Trophoblast cell (in vitro differentiated cells and primary cell): ENCODE data around the gene TRERF1.

Experiments
- DNase-seq, 2 donors: peaks; one replicate each; pipeline ENCODE4 v3.0.0-alpha.2; 2016
- H2AFZ ChIP-seq: 2 replicates; pipeline ENCODE4 v1.6.1; 2013; ENCODE audit warnings: low read length, moderate library complexity, mild to moderate bottlenecking; ENCODE audit not compliant: insufficient read depth, poor library complexity
- H2AK5ac ChIP-seq: 2 replicates; pipeline ENCODE4 v1.6.1; 2013; ENCODE audit warnings: mild to moderate bottlenecking, low read length
- H2BK120ac ChIP-seq: 2 replicates; pipeline ENCODE4 v1.6.1; 2013; ENCODE audit warnings: low read length, mild to moderate bottlenecking, moderate library complexity; ENCODE audit not compliant: insufficient read depth, poor library complexity
- H2BK12ac ChIP-seq: 2 replicates; pipeline ENCODE4 v1.6.1; 2013; ENCODE audit warnings: mild to moderate bottlenecking, low read length, moderate library complexity
- H2BK5ac ChIP-seq: 2 replicates; pipeline ENCODE4 v1.6.1; 2013; ENCODE audit warnings: low read length, low read depth, moderate library complexity, mild to moderate bottlenecking; ENCODE audit not compliant: poor library complexity
- H3K14ac ChIP-seq: 2 replicates; pipeline ENCODE4 v1.6.1; 2013; ENCODE audit warnings: mild to moderate bottlenecking, low read length
- H3K18ac ChIP-seq: 2 replicates; pipeline ENCODE4 v1.6.1; 2013; ENCODE audit warnings: mild to moderate bottlenecking, low read length
- H3K23ac ChIP-seq: 2 replicates; pipeline ENCODE4 v1.6.1; 2013; ENCODE audit warnings: low read length
- H3K27ac ChIP-seq: 2 replicates; pipeline ENCODE4 v1.5.1; 2013; ENCODE audit warnings: low read depth, mild to moderate bottlenecking, inconsistent platforms, low read length, moderate library complexity
- H3K27me3 ChIP-seq: 2 replicates; pipeline ENCODE4 v1.6.1; 2013; ENCODE audit warnings: inconsistent platforms, mild to moderate bottlenecking, low read length, moderate library complexity; ENCODE audit not compliant: insufficient read depth
- H3K36me3 ChIP-seq, 2 experiments: 1 replicate in 1 of 2; 2 replicates in 1 of 2; pipeline ENCODE4 v1.6.1; 2013; ENCODE audit warnings: low read length in 2 of 2, mild to moderate bottlenecking in 2 of 2, moderate library complexity in 1 of 2; ENCODE audit not compliant: insufficient read depth in 2 of 2, control insufficient read depth in 1 of 2
- H3K4ac ChIP-seq: 2 replicates; pipeline ENCODE4 v1.6.1; 2013; ENCODE audit warnings: low read depth, mild to moderate bottlenecking, low read length, moderate library complexity
- H3K4me1 ChIP-seq, 2 experiments: 1 replicate in 1 of 2; 2 replicates in 1 of 2; pipeline ENCODE4 v1.6.1; 2013; ENCODE audit warnings: low read length in 2 of 2, mild to moderate bottlenecking in 2 of 2, moderate library complexity in 1 of 2; ENCODE audit not compliant: insufficient read depth in 2 of 2, control insufficient read depth in 1 of 2
- H3K4me2 ChIP-seq: 2 replicates; pipeline ENCODE4 v1.6.1; 2013; ENCODE audit warnings: inconsistent platforms, mild to moderate bottlenecking, low read length, moderate library complexity
- H3K4me3 ChIP-seq: 2 replicates; pipeline ENCODE4 v1.5.1; 2013; ENCODE audit warnings: mild to moderate bottlenecking, low read depth, low read length, inconsistent platforms
- H3K79me1 ChIP-seq: one replicate; pipeline ENCODE4 v1.6.1; 2013; ENCODE audit warnings: low read length
- H3K79me2 ChIP-seq: 2 replicates; pipeline ENCODE4 v1.6.1; 2013; ENCODE audit warnings: low read length, mild to moderate bottlenecking; ENCODE audit not compliant: control insufficient read depth, insufficient read depth, poor library complexity
- H3K9ac ChIP-seq: 2 replicates; pipeline ENCODE4 v1.6.1; 2013; ENCODE audit warnings: mild to moderate bottlenecking, low read length
- H3K9me3 ChIP-seq: 2 replicates; pipeline ENCODE4 v1.6.1; 2013; ENCODE audit warnings: low read depth, mild to moderate bottlenecking, control low read depth, inconsistent platforms, low read length; ENCODE audit not compliant: insufficient read depth
- H4K12ac ChIP-seq: 2 replicates; pipeline ENCODE4 v1.6.1; 2013; ENCODE audit warnings: low read depth, mild to moderate bottlenecking, low read length, moderate library complexity
- H4K8ac ChIP-seq: 2 replicates; pipeline ENCODE4 v1.6.1; 2013; ENCODE audit warnings: low read depth, mild to moderate bottlenecking, low read length, moderate library complexity
- H4K91ac ChIP-seq: one replicate; pipeline ENCODE4 v1.6.1; 2013; ENCODE audit warnings: low read depth, mild to moderate bottlenecking, low read length, moderate library complexity
- WGBS: extraction: QIAGEN DNeasy Blood & Tissue Kit; methylation state at CpG from one replicate; pipeline ENCODE4 v1.1.7; 2013; ENCODE audit warnings: missing lambda C conversion rate; ENCODE audit not compliant: insufficient read length, insufficient coverage; ENCODE audit errors: extremely low coverage; 5-methylcytosine and 5-hydroxymethylcytosine counted together

The TRERF1 gene

GRCh38 chr6:42188406-42188805, 263.3 kb downstream of the TRERF1 start:
- H3K27ac ChIP-seq, result no peak overlapping the region
- H3K18ac ChIP-seq, result no peak overlapping the region
- no peak overlapping the region for H3K4ac ChIP-seq
- no peak overlapping the region for H2BK5ac ChIP-seq
- H3K79me1 ChIP-seq, result no peaks in the 10 kb centered on the region
- no peak overlapping the region for H3K23ac ChIP-seq
- no peaks in the 10 kb centered on the region for H3K79me2 ChIP-seq
- H3K4me2 ChIP-seq, result no peak overlapping the region
- no peak overlapping the region for H2BK12ac ChIP-seq
- no peak overlapping the region for H3K4me3 ChIP-seq
- H3K4me1 ChIP-seq, result no peaks in the 10 kb centered on the region
- no peaks in the 10 kb centered on the region for H3K36me3 ChIP-seq
- H3K27me3 ChIP-seq, result no peaks in the 10 kb centered on the region
- H3K9ac ChIP-seq, result no peak overlapping the region
- no peak overlapping the region for H3K14ac ChIP-seq
- H2BK120ac ChIP-seq, result no peak overlapping the region
- no peak overlapping the region for H4K12ac ChIP-seq
- H2AK5ac ChIP-seq, result no peak overlapping the region
- no peak overlapping the region for H2AFZ ChIP-seq
- WGBS, result no CpG with 5 or more reads among the region's 6 CpGs
- H4K8ac ChIP-seq, result no peak overlapping the region
- H3K9me3 ChIP-seq, result no peaks in the 10 kb centered on the region
- DNase-seq, result no peak
- H4K91ac ChIP-seq, result no peak overlapping the region

- no peak overlapping the region for H3K4ac ChIP-seq
- no peak for DNase-seq
- no peak overlapping the region for H2BK120ac ChIP-seq
- no peak overlapping the region for H3K23ac ChIP-seq
- no peak overlapping the region for H2BK12ac ChIP-seq
- H3K79me1 ChIP-seq, result no peaks in the 10 kb centered on the region
- no peak overlapping the region for H4K8ac ChIP-seq
- no peak overlapping the region for H3K18ac ChIP-seq
- no CpG with 5 or more reads among the region's 10 CpGs for WGBS
- H2AK5ac ChIP-seq, result no peak overlapping the region
- H3K4me3 ChIP-seq, result no peak overlapping the region
- no peak overlapping the region for H4K12ac ChIP-seq
- no peak overlapping the region for H3K4me2 ChIP-seq
- H3K79me2 ChIP-seq, result no peaks in the 10 kb centered on the region
- no peak overlapping the region for H3K9ac ChIP-seq
- no peaks in the 10 kb centered on the region for H3K36me3 ChIP-seq
- H3K4me1 ChIP-seq, result no peaks in the 10 kb centered on the region
- no peak overlapping the region for H3K14ac ChIP-seq
- H2BK5ac ChIP-seq, result no peak overlapping the region
- no peaks in the 10 kb centered on the region for H3K9me3 ChIP-seq
- no peak overlapping the region for H4K91ac ChIP-seq
- H2AFZ ChIP-seq, result no peak overlapping the region
- no peaks in the 10 kb centered on the region for H3K27me3 ChIP-seq
- H3K27ac ChIP-seq, result no peak overlapping the region
These were observed 266.1 kb downstream of the TRERF1 start for GRCh38 chr6:42185597-42185996.

- peaks cover 2 to 7% of the 10 kb centered on the region in 2 experiments for H3K4me1 ChIP-seq
- no peak overlapping the region for H3K9ac ChIP-seq
- H3K27me3 ChIP-seq, result no peaks in the 10 kb centered on the region
- WGBS, result no CpG with 5 or more reads among the region's 4 CpGs
- no peaks in the 10 kb centered on the region for H3K36me3 ChIP-seq
- no peak overlapping the region for H2BK120ac ChIP-seq
- no peak overlapping the region for H2BK12ac ChIP-seq
- H2AFZ ChIP-seq, result no peak overlapping the region
- no peaks in the 10 kb centered on the region for H3K79me2 ChIP-seq
- no peak overlapping the region for H3K27ac ChIP-seq
- H4K12ac ChIP-seq, result no peak overlapping the region
- H4K8ac ChIP-seq, result no peak overlapping the region
- no peak overlapping the region for H3K14ac ChIP-seq
- H3K9me3 ChIP-seq, result no peaks in the 10 kb centered on the region
- no peak overlapping the region for H2BK5ac ChIP-seq
- H4K91ac ChIP-seq, result no peak overlapping the region
- H3K79me1 ChIP-seq, result peaks cover under 1% of the 10 kb centered on the region
- no peak overlapping the region for H3K23ac ChIP-seq
- no peak overlapping the region for H3K4me2 ChIP-seq
- H3K4me3 ChIP-seq, result no peak overlapping the region
- no peak overlapping the region for H3K18ac ChIP-seq
- no peak overlapping the region for H3K4ac ChIP-seq
- DNase-seq, result no peak
- no peak overlapping the region for H2AK5ac ChIP-seq
These were observed 267.3 kb downstream of the TRERF1 start for GRCh38 chr6:42184475-42184874.

DNA sequence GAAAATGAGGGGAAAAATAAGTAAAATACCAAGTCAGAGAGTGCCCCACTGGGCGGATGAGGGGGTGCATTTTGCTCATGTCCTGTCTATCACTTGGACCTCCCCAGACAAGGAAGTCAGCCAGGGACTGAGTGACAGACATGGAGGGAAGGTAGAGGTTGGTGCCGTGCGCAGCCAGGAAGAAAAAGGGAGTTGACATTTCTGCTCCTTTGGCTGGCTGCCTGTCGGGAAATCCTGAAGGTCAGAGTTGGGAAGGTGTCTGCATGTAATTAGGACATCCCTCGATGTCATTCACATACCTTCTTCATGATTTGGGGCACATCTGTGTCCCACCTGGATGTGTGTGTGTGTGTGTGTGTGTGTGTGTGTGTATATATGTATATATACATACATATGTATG, 269.6 kb downstream of the TRERF1 start:
- Histone ChIP-seq H3K4me2 (no peak overlapping the region), H3K18ac (no peak overlapping the region), H3K79me2 (no peaks in the 10 kb centered on the region), H3K4me1 (peaks cover 17 to 23% of the 10 kb centered on the region in 2 experiments), H3K4ac (no peak overlapping the region), H3K4me3 (no peak overlapping the region), H4K91ac (no peak overlapping the region), H3K9ac (no peak overlapping the region), H3K27me3 (no peaks in the 10 kb centered on the region), H3K9me3 (no peaks in the 10 kb centered on the region), H2BK120ac (no peak overlapping the region), H3K27ac (no peak overlapping the region), H3K36me3 (no peaks in the 10 kb centered on the region), H2AK5ac (no peak overlapping the region), H4K12ac (no peak overlapping the region), H3K79me1 (peaks cover 5% of the 10 kb centered on the region), H2AFZ (no peak overlapping the region), H3K23ac (no peak overlapping the region), H3K14ac (no peak overlapping the region), H2BK12ac (no peak overlapping the region), H4K8ac (no peak overlapping the region), H2BK5ac (no peak overlapping the region)
- DNase-seq, result no peak
- no CpG with 5 or more reads among the region's 5 CpGs for WGBS
